HG02884 (cell line): ENCODE results near the gene LEMD1.
"Not testable (repeated sequence)": the region's sequence is repeated elsewhere in the genome, so short reads cannot be mapped to it uniquely, and the experiment has no call there.

Source experiments
- ATAC-seq: cut with Tn5 transposase; IDR thresholded peaks from one replicate; pipeline ENCODE4 v1.9.1; 2021; ENCODE audit warnings: mild to moderate bottlenecking, moderate library complexity; ENCODE audit not compliant: unreplicated experiment

Gene LEMD1

GRCh38 chr1:205430696-205431305 lies 8.9 kb upstream of the LEMD1 start:
- ATAC-seq: no peak

- ATAC-seq: no peak
Measured at GRCh38 chr1:205429762-205430695, 8.2 kb upstream of the LEMD1 start.

- ATAC-seq: no peak
Measured at GRCh38 chr1:205424901-205425600, 3.2 kb upstream of the LEMD1 start.

GRCh38 chr1:205423814-205424399 lies 2.1 kb upstream of the LEMD1 start:
- no peak for ATAC-seq

GRCh38 chr1:205422993-205423642 lies 1.3 kb upstream of the LEMD1 start:
- ATAC-seq: no peak

GRCh38 chr1:205420938-205421337 lies 918 bp downstream of the LEMD1 start:
- no peak for ATAC-seq

- no peak for ATAC-seq
Measured at GRCh38 chr1:205417870-205418635, 3.8 kb downstream of the LEMD1 start.

GRCh38 chr1:205416322-205416721 lies 5.5 kb downstream of the LEMD1 start:
- no peak for ATAC-seq

GRCh38 chr1:205410581-205411298 lies 11.1 kb downstream of the LEMD1 start:
- ATAC-seq: no peak

GRCh38 chr1:205407970-205408369 lies 13.9 kb downstream of the LEMD1 start:
- no peak for ATAC-seq

GRCh38 chr1:205406252-205406651 lies 15.6 kb downstream of the LEMD1 start:
- ATAC-seq: not testable (repeated sequence)

- ATAC-seq: not testable (repeated sequence)
Measured at GRCh38 chr1:205404484-205404883, 17.4 kb downstream of the LEMD1 start.

GRCh38 chr1:205398586-205398985 lies 23.3 kb downstream of the LEMD1 start:
- ATAC-seq: no peak

GRCh38 chr1:205396967-205397616 lies 24.8 kb downstream of the LEMD1 start:
- ATAC-seq: no peak

- no peak for ATAC-seq
Measured at GRCh38 chr1:205395616-205396015, 26.2 kb downstream of the LEMD1 start.

- no peak for ATAC-seq
Measured at GRCh38 chr1:205392650-205393049, 29.2 kb downstream of the LEMD1 start.

GRCh38 chr1:205391386-205391785 lies 30.5 kb downstream of the LEMD1 start:
- ATAC-seq: no peak

GRCh38 chr1:205387845-205388244 lies 34.0 kb downstream of the LEMD1 start:
- no peak for ATAC-seq

- ATAC-seq: not testable (repeated sequence)
Measured at GRCh38 chr1:205382990-205383389, 38.9 kb downstream of the LEMD1 start.
